ENCODE measurements around the gene MLPH.

MLPH gene

GRCh38 chr2:237452861-237453260, 34.2 kb upstream of the MLPH start:
- TF ChIP-seq CREB1 (IDR thresholded peaks at IDR 0.05; ENCODE audit: low read depth) (no peak), FOXM1 (IDR thresholded peaks at IDR 0.05; ENCODE audit: borderline replicate concordance, low read depth) (no peak), RAD21 (IDR thresholded peaks at IDR 0.05; ENCODE audit: low read depth) (no peak), TAF1 (IDR thresholded peaks at IDR 0.05; ENCODE audit: low read depth) (no peak), NFIC (IDR thresholded peaks at IDR 0.05) (no peak), ZBTB7A (IDR thresholded peaks at IDR 0.05; ENCODE audit: low read depth) (no peak), EGR1 (IDR thresholded peaks at IDR 0.05) (no peak), EP300 (IDR thresholded peaks at IDR 0.05; ENCODE audit: borderline replicate concordance) (no peak), YY1 (IDR thresholded peaks at IDR 0.05; ENCODE audit: low read depth) (no peak), TCF12 (IDR thresholded peaks at IDR 0.05; ENCODE audit: low read depth) (no peak), TEAD4 (IDR thresholded peaks at IDR 0.05) (no peak), CEBPB (IDR thresholded peaks at IDR 0.05) (no peak)
- TF ChIP-seq, protein P1, sequence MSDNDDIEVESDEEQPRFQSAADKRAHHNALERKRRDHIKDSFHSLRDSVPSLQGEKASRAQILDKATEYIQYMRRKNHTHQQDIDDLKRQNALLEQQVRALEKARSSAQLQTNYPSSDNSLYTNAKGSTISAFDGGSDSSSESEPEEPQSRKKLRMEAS (IDR thresholded peaks at IDR 0.05) = no peak
- TF ChIP-seq, protein P2, sequence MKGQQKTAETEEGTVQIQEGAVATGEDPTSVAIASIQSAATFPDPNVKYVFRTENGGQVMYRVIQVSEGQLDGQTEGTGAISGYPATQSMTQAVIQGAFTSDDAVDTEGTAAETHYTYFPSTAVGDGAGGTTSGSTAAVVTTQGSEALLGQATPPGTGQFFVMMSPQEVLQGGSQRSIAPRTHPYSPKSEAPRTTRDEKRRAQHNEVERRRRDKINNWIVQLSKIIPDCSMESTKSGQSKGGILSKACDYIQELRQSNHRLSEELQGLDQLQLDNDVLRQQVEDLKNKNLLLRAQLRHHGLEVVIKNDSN (IDR thresholded peaks at IDR 0.05) = no peak
- TF ChIP-seq, protein P3, sequence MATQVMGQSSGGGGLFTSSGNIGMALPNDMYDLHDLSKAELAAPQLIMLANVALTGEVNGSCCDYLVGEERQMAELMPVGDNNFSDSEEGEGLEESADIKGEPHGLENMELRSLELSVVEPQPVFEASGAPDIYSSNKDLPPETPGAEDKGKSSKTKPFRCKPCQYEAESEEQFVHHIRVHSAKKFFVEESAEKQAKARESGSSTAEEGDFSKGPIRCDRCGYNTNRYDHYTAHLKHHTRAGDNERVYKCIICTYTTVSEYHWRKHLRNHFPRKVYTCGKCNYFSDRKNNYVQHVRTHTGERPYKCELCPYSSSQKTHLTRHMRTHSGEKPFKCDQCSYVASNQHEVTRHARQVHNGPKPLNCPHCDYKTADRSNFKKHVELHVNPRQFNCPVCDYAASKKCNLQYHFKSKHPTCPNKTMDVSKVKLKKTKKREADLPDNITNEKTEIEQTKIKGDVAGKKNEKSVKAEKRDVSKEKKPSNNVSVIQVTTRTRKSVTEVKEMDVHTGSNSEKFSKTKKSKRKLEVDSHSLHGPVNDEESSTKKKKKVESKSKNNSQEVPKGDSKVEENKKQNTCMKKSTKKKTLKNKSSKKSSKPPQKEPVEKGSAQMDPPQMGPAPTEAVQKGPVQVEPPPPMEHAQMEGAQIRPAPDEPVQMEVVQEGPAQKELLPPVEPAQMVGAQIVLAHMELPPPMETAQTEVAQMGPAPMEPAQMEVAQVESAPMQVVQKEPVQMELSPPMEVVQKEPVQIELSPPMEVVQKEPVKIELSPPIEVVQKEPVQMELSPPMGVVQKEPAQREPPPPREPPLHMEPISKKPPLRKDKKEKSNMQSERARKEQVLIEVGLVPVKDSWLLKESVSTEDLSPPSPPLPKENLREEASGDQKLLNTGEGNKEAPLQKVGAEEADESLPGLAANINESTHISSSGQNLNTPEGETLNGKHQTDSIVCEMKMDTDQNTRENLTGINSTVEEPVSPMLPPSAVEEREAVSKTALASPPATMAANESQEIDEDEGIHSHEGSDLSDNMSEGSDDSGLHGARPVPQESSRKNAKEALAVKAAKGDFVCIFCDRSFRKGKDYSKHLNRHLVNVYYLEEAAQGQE (IDR thresholded peaks at IDR 0.05; ENCODE audit: low read depth) = no peak

DNA sequence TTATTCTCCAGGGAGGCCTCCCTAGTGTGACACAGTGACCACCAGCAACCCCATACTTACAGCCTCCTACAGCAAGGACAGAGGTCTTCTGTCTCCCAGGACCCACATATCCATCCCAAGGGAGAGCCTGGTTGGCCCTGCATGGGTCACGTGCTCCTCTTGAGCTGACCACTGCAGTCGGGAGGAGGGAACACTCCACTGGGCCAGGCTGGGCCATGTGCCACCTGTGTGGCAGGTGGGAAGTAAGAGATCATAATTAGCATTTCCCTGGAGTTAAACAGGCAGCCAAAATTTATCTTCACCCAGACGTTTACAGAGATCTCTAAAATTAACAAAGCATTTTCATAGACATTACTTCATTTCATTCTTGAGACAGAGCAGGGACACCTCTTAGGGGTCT, 33.4 kb upstream of the MLPH start:
- no peak for TF ChIP-seq TCF12 (IDR thresholded peaks at IDR 0.05; ENCODE audit: low read depth)
- no peak for TF ChIP-seq NFIC (IDR thresholded peaks at IDR 0.05)
- TF ChIP-seq FOXM1 (IDR thresholded peaks at IDR 0.05; ENCODE audit: borderline replicate concordance, low read depth) = no peak
- TF ChIP-seq, protein P1 (IDR thresholded peaks at IDR 0.05) = 0 out of 2 replicates have a peak, but pooled peaks have one; percentile 30
- no peak for TF ChIP-seq CREB1 (IDR thresholded peaks at IDR 0.05; ENCODE audit: low read depth)
- TF ChIP-seq EGR1 (IDR thresholded peaks at IDR 0.05) = no peak
- TF ChIP-seq TAF1 (IDR thresholded peaks at IDR 0.05; ENCODE audit: low read depth) = no peak
- TF ChIP-seq, protein P2 (IDR thresholded peaks at IDR 0.05) = 0 out of 2 replicates have a peak, but pooled peaks have one; percentile 31
- no peak for TF ChIP-seq CEBPB (IDR thresholded peaks at IDR 0.05)

DNA sequence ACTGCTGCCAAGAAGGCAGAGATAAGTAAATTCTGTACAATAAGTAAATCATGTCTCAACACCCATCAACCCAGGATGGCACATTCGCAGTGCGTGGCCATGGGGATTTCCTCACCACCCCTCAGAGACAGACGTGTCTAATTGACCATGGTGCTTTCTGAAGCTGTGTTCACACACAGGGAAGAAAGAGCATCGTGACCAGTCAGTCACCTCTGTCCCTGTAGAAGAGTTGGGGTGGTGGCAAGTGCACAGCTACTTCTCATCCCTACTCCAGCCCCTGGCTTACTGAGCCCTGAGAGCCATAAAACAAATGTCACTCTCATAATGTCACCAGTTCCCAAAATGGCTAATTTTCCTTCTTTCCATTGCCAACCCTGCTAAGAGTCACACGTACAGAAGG, 31.3 kb upstream of the MLPH start:
- TF ChIP-seq FOXM1 (IDR thresholded peaks at IDR 0.05; ENCODE audit: borderline replicate concordance, low read depth) (no peak), EP300 (IDR thresholded peaks at IDR 0.05; ENCODE audit: borderline replicate concordance) (no peak), TAF1 (IDR thresholded peaks at IDR 0.05; ENCODE audit: low read depth) (no peak), CEBPB (IDR thresholded peaks at IDR 0.05) (no peak), EGR1 (IDR thresholded peaks at IDR 0.05) (no peak), ZBTB7A (IDR thresholded peaks at IDR 0.05; ENCODE audit: low read depth) (no peak), NFIC (IDR thresholded peaks at IDR 0.05) (no peak), RAD21 (IDR thresholded peaks at IDR 0.05; ENCODE audit: low read depth) (no peak), TEAD4 (IDR thresholded peaks at IDR 0.05) (no peak), CREB1 (IDR thresholded peaks at IDR 0.05; ENCODE audit: low read depth) (no peak)
- TF ChIP-seq, protein P2 (IDR thresholded peaks at IDR 0.05) = no peak
- TF ChIP-seq, protein P3 (IDR thresholded peaks at IDR 0.05; ENCODE audit: low read depth) = no peak

DNA sequence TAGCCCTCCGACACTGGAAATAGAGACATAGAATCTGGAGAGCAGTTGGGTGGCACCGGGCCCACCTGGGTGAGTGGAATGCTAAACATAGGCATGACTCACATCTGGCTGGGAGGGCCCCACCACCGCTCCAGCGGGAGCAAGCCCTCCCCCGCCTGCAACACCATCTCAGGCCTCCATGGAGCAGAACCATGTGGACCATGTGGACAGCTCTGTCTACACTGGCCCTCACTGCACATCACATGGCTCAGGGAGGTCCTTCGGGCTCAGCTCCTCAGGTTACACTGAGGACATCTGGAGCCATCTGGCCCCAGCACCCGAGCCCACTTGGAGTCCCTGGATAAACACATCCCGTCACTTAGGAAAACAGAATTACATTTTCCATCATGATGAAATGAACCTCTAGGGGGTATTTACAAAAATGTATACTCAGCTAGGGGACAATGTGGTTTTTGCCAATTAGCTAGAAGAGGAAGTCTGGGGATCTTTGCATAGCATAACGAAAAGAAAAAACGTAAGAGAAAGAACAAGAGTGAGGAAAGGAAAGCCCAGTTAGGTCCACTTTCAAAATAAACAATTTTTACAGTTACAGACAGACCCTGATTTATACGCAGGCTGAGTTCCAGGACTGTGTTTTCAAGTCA, 30.7 kb upstream of the MLPH start:
- no peak for TF ChIP-seq TEAD4 (IDR thresholded peaks at IDR 0.05)
- TF ChIP-seq NFIC (IDR thresholded peaks at IDR 0.05) = no peak
- no peak for TF ChIP-seq FOXM1 (IDR thresholded peaks at IDR 0.05; ENCODE audit: borderline replicate concordance, low read depth)
- no peak for TF ChIP-seq EP300 (IDR thresholded peaks at IDR 0.05; ENCODE audit: borderline replicate concordance)
- TF ChIP-seq ZBTB7A (IDR thresholded peaks at IDR 0.05; ENCODE audit: low read depth) = no peak
- TF ChIP-seq CREB1 (IDR thresholded peaks at IDR 0.05; ENCODE audit: low read depth) = no peak
- TF ChIP-seq, protein P2 (IDR thresholded peaks at IDR 0.05) = no peak
- TF ChIP-seq EGR1 (IDR thresholded peaks at IDR 0.05) = no peak
- no peak for TF ChIP-seq RAD21 (IDR thresholded peaks at IDR 0.05; ENCODE audit: low read depth)
- TF ChIP-seq, protein P1 (IDR thresholded peaks at IDR 0.05) = no peak
